DMS53 (cell line): ENCODE data around the gene JOSD2.
"Not testable (repeated sequence)": the region's sequence is repeated elsewhere in the genome, so short reads cannot be mapped to it uniquely, and the experiment has no call there.

Experiments used
- DNase-seq: peaks from one replicate; lab custom pipeline; 2025; lab: John Stamatoyannopoulos, UW

Gene JOSD2

DNA sequence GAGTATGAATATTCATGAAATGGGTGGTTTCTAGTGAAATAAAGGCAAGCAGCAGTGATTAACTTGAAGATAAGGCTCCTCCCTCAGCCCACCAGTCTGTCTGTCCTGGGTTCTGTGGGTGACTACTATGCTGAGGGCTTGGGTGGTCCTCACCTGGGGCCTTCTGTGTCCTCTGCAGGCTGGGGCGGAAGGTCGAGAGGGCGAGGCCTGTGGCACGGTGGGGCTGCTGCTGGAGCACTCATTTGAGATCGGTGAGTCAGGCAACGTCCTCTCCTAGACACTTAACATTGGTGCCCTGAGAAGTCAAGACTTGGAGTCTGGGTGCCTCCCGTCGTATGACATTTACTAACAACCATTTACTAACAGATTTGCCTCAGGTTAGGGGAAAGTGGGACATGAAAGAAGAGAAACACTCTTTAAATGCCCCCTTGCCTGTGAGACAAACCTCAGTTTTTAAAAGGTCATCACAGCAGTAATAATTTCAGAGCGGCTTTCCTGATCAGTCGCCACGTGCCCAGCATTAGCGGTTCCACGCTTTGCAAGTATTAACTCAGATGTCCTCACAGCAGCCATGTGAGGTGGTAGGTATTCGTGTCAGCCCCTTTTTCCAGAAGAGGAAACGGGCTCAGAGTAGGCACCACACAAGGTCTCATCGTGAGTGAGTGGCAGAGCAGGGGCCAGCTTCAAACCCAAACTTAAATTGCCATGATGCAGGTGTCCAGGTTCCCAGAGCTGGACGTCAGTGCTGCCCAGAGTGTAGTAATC, 33.1 kb downstream of the JOSD2 start:
- no peak for DNase-seq

- DNase-seq = no peak
Observed at GRCh38 chr19:50476907-50477238, 34.1 kb downstream of the JOSD2 start.

DNA sequence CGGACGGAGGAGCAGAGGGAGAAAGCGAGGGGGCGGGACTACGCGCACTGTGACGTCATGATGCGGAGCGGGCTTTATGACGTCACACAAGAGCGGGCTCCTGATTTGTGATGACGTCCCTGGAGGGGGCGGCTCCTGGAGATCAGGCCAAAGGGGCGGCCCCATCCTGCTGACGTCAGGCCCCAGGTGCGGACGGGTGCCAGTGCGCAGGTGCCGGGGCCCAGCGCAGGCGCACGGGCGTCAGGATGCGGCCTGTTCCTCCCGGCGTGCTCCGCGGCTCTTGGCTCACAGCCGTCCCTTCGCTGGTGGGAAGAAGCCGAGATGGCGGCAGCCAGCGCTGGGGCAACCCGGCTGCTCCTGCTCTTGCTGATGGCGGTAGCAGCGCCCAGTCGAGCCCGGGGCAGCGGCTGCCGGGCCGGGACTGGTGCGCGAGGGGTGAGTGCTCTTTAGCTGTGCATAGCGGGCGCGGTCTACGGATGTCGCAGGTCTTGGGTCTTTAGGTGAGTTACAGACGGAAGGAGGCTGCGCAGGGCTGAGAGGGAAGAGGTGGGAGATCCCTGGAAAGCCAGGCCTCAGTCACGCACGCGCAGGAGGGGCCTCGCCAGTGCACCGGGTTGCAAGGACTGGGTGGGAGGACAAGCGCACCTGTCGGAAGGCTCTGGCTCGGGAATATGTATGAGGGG, 34.6 kb downstream of the JOSD2 start, which contains the start of the genes EMC10 and GARIN5A:
TSS of gene EMC10 (plus strand) at position 284 of the 683 bp plus-strand sequence. CDS start at position 322, 38 bp downstream.
TSS of gene GARIN5A (minus strand) at position 625 of the 683 bp plus-strand sequence. CDS start at position 165, 460 bp downstream.
- DNase-seq = peak; percentile 97

- no peak for DNase-seq
Observed at GRCh38 chr19:50475736-50476223, 35.2 kb downstream of the JOSD2 start.

DNA sequence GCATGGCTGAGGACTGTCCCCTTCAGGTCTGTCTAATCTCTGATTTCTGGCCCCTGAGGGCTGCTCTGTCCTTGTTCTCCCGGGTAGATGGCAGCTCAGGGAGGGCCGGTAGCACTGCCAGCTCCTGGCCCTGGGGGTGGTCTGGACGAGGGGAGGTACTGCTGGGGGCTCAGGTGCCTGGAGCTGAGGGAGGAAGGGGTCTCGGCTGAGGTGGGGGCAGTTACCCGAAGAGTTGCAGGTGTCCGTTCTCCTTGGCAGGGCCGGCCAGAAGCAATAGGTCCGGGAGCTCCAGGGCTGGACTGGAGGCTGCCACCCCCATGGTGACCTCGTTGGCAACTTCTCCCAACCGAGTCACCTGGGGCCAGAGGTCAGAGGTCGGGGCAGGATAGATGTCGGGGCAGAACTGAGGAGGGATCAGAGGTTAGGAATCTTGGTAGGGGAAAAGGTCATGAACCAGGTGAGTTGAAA, 35.9 kb downstream of the JOSD2 start:
- no peak for DNase-seq

DNA sequence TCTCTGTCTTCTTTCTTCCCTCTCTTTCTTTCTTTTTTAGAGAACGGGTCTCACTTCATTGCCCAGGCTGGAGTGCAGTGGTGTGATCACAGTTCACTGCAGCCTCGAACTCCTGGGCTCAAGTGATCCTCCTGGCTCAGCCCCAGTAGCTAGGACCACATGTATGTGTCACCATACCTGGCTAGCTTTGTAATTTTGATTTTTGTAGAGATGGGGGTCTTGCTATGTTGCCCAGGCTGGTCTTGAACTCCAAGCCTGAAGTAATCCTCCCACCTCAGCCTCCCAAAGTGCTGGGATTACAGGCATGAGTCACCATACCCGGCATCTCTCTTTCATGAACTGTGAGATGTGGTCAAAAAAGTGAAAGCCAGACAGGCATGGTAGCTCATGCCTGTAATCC, 37.7 kb downstream of the JOSD2 start:
- not testable (repeated sequence) for DNase-seq

DNA sequence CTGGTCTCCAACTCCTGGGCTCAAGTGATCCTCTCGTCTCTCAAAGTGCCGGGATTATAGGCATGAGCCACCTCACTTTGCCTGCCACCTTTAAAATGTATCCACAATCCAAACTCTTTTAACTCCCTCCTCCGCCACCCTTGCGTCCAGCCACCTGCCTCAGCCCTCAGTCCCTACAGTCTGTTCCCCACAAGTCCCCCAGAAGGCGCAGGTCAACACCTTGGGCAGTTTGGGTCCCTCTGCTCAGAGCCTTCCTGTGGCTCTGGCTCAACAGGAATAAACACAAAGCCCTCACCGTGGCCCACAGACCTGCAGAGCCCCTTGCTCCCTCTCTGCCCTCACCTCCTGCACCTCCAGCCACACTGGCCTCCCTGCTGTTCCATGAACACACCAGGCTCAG, 42.2 kb downstream of the JOSD2 start:
- DNase-seq = no peak

DNA sequence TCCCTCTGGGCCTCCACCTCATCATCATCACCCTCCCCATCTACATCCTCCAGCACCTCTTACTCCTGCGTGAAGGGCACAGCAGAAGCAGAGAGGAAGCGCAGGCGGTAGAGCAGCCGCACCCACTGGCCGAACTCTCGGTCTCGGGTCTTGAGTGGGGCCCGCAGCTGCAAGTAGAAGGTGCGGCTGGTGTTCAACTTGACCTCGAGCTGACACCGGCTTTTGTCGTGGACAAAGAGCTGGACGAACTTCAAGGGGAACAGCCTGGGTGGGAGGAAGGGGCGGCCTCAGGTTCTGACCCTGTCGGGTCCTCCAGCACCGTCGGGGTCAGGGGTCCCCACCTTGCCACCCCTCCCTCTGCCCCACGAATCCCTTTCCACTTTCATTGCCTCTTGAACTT, 43.4 kb downstream of the JOSD2 start:
- no peak for DNase-seq

GRCh38 chr19:50466706-50467039, 44.3 kb downstream of the JOSD2 start:
- no peak for DNase-seq

DNA sequence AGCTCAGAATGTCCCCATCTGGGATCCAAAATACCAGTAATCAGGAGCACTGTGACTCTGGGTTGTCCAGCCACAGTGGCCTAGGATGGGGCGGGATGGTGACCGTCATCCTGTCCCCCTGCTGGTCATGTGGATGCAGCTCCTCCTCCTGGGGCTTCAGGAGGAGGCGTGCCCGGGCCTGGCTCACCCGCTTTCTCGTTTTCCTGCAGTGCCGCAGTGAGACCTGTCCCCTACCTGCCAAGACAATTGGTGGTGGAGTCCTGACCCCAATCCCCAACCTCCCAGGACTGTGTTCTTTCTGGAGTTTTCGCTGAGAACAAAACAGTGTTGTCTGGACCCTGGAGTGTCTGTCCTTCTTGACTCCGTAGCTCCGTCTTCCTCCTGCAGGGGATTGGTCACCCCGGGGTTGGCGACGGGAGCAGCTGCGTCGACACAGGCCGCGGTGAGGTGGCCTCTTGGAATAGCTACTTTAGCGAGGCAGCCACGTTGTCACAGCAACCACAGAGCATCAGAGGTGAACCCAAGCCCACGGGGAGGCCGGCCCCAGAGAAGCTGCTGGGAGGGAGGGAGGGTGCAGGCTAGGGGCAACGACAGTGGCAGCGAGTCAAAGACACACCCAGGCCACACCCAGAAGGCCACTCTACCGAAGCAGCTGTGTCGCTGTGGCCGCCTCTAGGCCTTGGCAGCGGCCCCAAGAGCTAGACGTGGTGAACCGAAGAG, 44.8 kb downstream of the JOSD2 start:
- peak; percentile 79 for DNase-seq

GRCh38 chr19:50465000-50465399, 46.0 kb downstream of the JOSD2 start:
- DNase-seq = no peak

DNA sequence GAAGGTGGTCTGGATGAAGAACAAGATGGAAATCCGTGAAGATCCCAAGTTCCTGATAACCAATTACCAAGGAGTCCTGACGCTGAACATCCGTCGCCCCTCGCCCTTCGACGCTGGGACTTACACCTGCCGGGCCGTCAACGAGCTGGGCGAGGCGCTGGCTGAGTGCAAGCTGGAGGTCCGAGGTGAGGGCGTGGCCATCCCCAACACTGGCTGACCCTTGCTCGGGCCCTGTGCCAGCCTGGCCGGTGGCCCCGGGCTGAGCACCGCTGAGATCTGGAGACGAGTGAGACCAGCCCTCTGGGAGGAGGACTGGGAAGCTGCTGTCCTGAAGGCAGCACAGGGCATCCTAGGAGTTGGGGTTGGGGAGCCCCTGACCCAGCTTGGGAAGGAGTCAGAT, 46.6 kb downstream of the JOSD2 start:
- DNase-seq = no peak

- DNase-seq = no peak
Observed at GRCh38 chr19:50462970-50463369, 48.0 kb downstream of the JOSD2 start.

- peak; percentile 80 for DNase-seq
Observed at GRCh38 chr19:50461066-50461875, 49.7 kb downstream of the JOSD2 start.

DNA sequence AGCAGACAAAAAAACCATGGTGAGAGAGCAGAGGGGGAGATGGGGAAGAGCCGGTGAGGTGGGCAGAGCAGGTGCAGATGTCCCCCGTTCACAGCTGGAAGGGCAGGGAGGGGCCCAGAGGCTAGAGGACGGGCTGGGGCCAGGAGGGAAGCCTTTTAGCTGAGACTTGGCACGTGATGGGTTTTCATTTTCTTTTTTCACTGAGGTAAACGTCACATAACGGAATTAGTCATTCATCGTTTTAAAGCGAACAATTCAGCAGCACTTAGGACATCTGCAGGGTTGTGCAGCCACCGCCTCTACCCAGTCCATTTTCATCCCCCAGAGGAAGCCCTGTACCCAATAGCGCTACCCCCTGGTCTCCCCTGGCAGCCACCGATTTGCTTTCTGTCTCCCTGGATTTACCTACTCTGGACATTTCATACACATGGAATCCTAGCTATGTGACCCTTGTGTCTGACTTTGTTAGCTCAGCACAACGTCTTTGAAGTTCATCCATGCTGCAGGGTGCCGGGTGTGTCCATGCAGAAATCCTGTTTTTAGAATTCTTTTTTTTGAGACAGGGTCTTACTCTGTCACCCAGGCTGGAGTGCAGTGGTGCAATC, 50.7 kb downstream of the JOSD2 start:
- no peak for DNase-seq

DNA sequence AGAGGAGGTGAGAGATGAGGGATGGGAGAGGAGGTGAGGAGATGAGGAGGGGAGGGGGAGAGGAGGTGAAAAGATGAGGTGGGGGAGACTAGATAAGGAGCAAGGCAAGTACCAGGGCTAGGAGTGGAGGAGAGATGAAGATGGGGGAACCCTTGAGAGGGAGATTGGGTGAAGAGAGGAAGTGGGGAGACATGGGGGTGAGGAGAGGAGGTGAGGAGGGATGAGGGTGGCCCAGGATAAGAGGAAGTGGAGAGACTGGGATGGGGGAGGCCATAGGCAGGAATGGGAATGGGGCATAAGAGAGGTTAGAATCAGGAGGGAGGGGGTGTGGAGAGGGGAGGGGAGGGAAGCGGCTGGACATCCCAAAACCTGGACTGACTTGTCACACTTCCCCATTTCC, 51.4 kb downstream of the JOSD2 start:
- DNase-seq = no peak

GRCh38 chr19:50459067-50459456, 51.9 kb downstream of the JOSD2 start:
- no peak for DNase-seq

DNA sequence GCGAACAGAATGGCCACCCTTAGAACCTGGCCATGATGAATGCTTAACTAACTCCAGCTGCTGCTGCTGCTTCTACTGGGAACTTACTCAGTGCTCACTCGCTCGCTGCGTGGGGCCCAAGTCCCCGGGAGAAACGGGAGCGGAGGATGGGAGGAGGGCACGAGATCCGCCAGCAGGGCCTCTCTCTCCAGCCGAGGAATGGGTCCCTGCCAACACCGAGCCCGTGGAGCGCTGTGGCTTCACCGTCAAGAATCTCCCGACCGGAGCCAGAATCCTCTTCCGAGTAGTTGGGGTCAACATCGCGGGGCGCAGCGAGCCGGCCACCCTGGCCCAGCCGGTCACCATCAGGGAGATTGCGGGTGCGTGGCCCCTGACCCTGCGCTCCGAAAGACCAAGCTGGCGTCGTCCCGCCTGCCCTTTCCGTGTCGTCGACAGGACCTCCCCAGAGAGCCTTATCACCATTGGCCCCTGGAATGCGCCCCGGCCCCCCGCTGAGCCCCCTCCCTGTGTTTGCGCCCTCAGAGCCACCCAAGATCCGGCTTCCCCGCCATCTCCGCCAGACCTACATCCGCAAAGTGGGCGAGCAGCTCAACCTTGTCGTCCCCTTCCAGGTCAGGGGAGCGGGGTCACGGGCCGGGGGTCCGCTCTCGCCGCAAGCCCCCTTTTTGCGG, 52.5 kb downstream of the JOSD2 start:
- no peak for DNase-seq

DNA sequence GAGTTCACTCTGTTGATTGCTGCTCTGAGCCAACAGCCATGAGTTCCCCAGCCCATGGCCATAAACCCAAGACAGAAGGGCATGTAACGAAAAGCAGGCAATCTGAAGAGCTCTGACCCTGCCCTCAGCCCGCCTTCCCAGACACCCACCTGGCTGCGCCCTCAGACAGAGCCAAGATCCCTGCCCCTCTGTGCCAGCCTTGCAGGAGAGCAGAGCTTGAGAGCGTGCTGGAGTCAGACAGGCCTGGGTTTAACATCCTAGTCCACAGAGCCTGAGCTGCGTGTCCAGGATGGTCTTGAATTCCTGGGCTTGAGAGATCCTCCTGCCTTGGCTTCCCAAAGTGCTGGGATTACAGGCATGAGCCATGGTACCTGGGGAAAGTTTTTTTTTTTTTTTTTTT, 53.7 kb downstream of the JOSD2 start:
- DNase-seq = no peak
